ENCODE data around the gene ADSL. TPM values are rescaled to one million over a fixed set of nuclear protein-coding genes. Genes with fewer than 3 reads are reported as not detected.

ADSL gene
- total RNA-seq, 1 experiment from 2014 or later = 120 TPM

DNA sequence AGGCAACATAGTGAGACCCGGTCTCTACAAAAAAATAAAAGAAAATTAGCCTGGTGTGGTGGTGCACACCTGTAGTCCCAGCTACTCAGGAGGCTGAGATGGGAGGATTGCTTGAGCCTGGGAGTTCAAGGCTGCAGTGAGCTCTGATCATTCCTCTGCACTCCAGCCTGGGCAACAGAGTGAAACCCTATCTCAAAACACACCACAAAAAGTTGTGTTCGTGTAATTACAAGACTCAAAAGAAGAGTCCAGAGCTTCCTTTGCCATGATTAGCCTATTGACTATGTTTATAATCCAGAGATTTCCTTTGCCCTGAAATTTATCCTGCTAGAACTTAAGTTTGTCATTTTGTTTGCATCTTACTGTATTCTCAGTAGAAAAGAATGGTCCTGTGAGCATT, 45.1 kb downstream of the ADSL start:
- CTCF ChIA-PET = no interaction called here
- Histone ChIP-seq H3K9me3 (no peaks in the 10 kb centered on the region), H3K4me1 (peaks cover 15% of the 10 kb centered on the region; the same call in 1 of the 2 replicates), H3K4me3 (ENCODE audit: low read depth, low read length) (no peak overlapping the region), H3K27me3 (replicated peaks; ENCODE audit: control insufficient read depth, insufficient read depth, low read length) (no peaks in the 10 kb centered on the region), H3K36me3 (ENCODE audit: control insufficient read depth, insufficient read depth, low read length) (no peaks in the 10 kb centered on the region)
- Mint-ChIP-seq H3K27me3 (ENCODE audit: insufficient read depth, unreplicated experiment) (no peaks in the 10 kb centered on the region), H3K4me1 (ENCODE audit: low read depth, unreplicated experiment) (peaks cover 20% of the 10 kb centered on the region), H3K4me3 (ENCODE audit: unreplicated experiment) (no peak overlapping the region), H3K27ac (ENCODE audit: unreplicated experiment) (no peak overlapping the region), H3K36me3 (ENCODE audit: insufficient read depth, unreplicated experiment) (no peaks in the 10 kb centered on the region), H3K9me3 (ENCODE audit: unreplicated experiment) (no peaks in the 10 kb centered on the region)
- intact Hi-C loops (cut with micrococcal nuclease; ENCODE audit: unreplicated experiment) = no loop called here
- POLR2A ChIA-PET = no interaction called here
- no TSS peak for BruUV-seq (replicated peaks)
- TF ChIP-seq, protein P1, sequence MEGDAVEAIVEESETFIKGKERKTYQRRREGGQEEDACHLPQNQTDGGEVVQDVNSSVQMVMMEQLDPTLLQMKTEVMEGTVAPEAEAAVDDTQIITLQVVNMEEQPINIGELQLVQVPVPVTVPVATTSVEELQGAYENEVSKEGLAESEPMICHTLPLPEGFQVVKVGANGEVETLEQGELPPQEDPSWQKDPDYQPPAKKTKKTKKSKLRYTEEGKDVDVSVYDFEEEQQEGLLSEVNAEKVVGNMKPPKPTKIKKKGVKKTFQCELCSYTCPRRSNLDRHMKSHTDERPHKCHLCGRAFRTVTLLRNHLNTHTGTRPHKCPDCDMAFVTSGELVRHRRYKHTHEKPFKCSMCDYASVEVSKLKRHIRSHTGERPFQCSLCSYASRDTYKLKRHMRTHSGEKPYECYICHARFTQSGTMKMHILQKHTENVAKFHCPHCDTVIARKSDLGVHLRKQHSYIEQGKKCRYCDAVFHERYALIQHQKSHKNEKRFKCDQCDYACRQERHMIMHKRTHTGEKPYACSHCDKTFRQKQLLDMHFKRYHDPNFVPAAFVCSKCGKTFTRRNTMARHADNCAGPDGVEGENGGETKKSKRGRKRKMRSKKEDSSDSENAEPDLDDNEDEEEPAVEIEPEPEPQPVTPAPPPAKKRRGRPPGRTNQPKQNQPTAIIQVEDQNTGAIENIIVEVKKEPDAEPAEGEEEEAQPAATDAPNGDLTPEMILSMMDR (IDR thresholded peaks at IDR 0.05; ENCODE audit: insufficient read depth in 1 of 2, low read depth in 1 of 2, low read length in 1 of 2, severe bottlenecking in 1 of 2, unreplicated experiment in 1 of 2) = no peak
- no peak for DNase-seq

GRCh38 chr22:40392618-40393017, 46.3 kb downstream of the ADSL start:
- Histone ChIP-seq H3K27me3 (replicated peaks; ENCODE audit: control insufficient read depth, insufficient read depth, low read length) (no peaks in the 10 kb centered on the region), H3K4me1 (peaks cover 6% of the 10 kb centered on the region; the same call in 1 of the 2 replicates), H3K36me3 (ENCODE audit: control insufficient read depth, insufficient read depth, low read length) (no peaks in the 10 kb centered on the region), H3K4me3 (ENCODE audit: low read depth, low read length) (no peak overlapping the region), H3K9me3 (no peaks in the 10 kb centered on the region)
- intact Hi-C loops (cut with micrococcal nuclease; ENCODE audit: unreplicated experiment) = no loop called here
- CTCF ChIA-PET = no interaction called here
- TF ChIP-seq, protein P1 (IDR thresholded peaks at IDR 0.05; ENCODE audit: insufficient read depth in 1 of 2, low read depth in 1 of 2, low read length in 1 of 2, severe bottlenecking in 1 of 2, unreplicated experiment in 1 of 2) = no peak
- Mint-ChIP-seq H3K27me3 (ENCODE audit: insufficient read depth, unreplicated experiment) (no peaks in the 10 kb centered on the region), H3K36me3 (ENCODE audit: insufficient read depth, unreplicated experiment) (no peaks in the 10 kb centered on the region), H3K27ac (ENCODE audit: unreplicated experiment) (no peak overlapping the region), H3K4me1 (ENCODE audit: low read depth, unreplicated experiment) (peaks cover 21% of the 10 kb centered on the region), H3K9me3 (ENCODE audit: unreplicated experiment) (no peaks in the 10 kb centered on the region), H3K4me3 (ENCODE audit: unreplicated experiment) (no peak overlapping the region)
- BruUV-seq (replicated peaks) = no TSS peak
- POLR2A ChIA-PET = no interaction called here
- DNase-seq = no peak

- no peak overlapping the region for H3K4me3 ChIP-seq (ENCODE audit: low read depth, low read length)
- Mint-ChIP-seq H3K27ac (ENCODE audit: unreplicated experiment) (no peak overlapping the region), H3K27me3 (ENCODE audit: insufficient read depth, unreplicated experiment) (no peaks in the 10 kb centered on the region), H3K36me3 (ENCODE audit: insufficient read depth, unreplicated experiment) (peaks cover 4% of the 10 kb centered on the region), H3K4me1 (ENCODE audit: low read depth, unreplicated experiment) (peaks cover 7% of the 10 kb centered on the region), H3K9me3 (ENCODE audit: unreplicated experiment) (no peaks in the 10 kb centered on the region), H3K4me3 (ENCODE audit: unreplicated experiment) (no peak overlapping the region)
- TF ChIP-seq, protein P1 (IDR thresholded peaks at IDR 0.05; ENCODE audit: insufficient read depth in 1 of 2, low read depth in 1 of 2, low read length in 1 of 2, severe bottlenecking in 1 of 2, unreplicated experiment in 1 of 2) = no peak
- no TSS peak for BruUV-seq (replicated peaks)
- DNase-seq = no peak
- intact Hi-C loops (cut with micrococcal nuclease; ENCODE audit: unreplicated experiment) = no loop called here
- POLR2A ChIA-PET = no interaction called here
- no peaks in the 10 kb centered on the region for H3K27me3 ChIP-seq (replicated peaks; ENCODE audit: control insufficient read depth, insufficient read depth, low read length)
- CTCF ChIA-PET = interaction anchor here (0.7 kb wide), 1 partner anchor 257 kb away, joined by 4 read pairs; no protein-coding TSS in a partner anchor
- H3K9me3 ChIP-seq = no peaks in the 10 kb centered on the region
- H3K36me3 ChIP-seq (ENCODE audit: control insufficient read depth, insufficient read depth, low read length) = no peaks in the 10 kb centered on the region
- no peaks in the 10 kb centered on the region for H3K4me1 ChIP-seq
Observed at GRCh38 chr22:40394607-40395006, 48.3 kb downstream of the ADSL start.
